ENCODE results near the gene GOLIM4.

Gene GOLIM4

GRCh38 chr3:168047936-168048335 is 47.8 kb downstream of the GOLIM4 start:
- Histone ChIP-seq H3K36me3 (ENCODE audit: control insufficient read depth, insufficient read depth, low read length) (no peaks in the 10 kb centered on the region; the same call in none of the 2 replicates), H3K4me3 (replicated peaks; ENCODE audit: low read depth, low read length) (no peak overlapping the region), H3K27me3 (replicated peaks; ENCODE audit: control insufficient read depth, insufficient read depth, low read length) (no peaks in the 10 kb centered on the region)
- no peak for DNase-seq (ENCODE audit: extremely low read depth, insufficient read length)
- TF ChIP-seq CTCF (IDR thresholded peaks at IDR 0.05; ENCODE audit: insufficient read depth, low read length, poor library complexity, severe bottlenecking): no peak

- peak; percentile 70 for TF ChIP-seq CTCF (IDR thresholded peaks at IDR 0.05; ENCODE audit: insufficient read depth, low read length, poor library complexity, severe bottlenecking)
- DNase-seq (ENCODE audit: extremely low read depth, insufficient read length): peak; percentile 26
- H3K27me3 ChIP-seq (replicated peaks; ENCODE audit: control insufficient read depth, insufficient read depth, low read length): no peaks in the 10 kb centered on the region
- H3K4me3 ChIP-seq (replicated peaks; ENCODE audit: low read depth, low read length): no peak overlapping the region
- no peaks in the 10 kb centered on the region; the same call in none of the 2 replicates for H3K36me3 ChIP-seq (ENCODE audit: control insufficient read depth, insufficient read depth, low read length)
Observed at GRCh38 chr3:168047190-168047795, 48.4 kb downstream of the GOLIM4 start.

- no peak for TF ChIP-seq CTCF (IDR thresholded peaks at IDR 0.05; ENCODE audit: insufficient read depth, low read length, poor library complexity, severe bottlenecking)
- Histone ChIP-seq H3K36me3 (ENCODE audit: control insufficient read depth, insufficient read depth, low read length) (no peaks in the 10 kb centered on the region; the same call in none of the 2 replicates), H3K27me3 (replicated peaks; ENCODE audit: control insufficient read depth, insufficient read depth, low read length) (no peaks in the 10 kb centered on the region), H3K4me3 (replicated peaks; ENCODE audit: low read depth, low read length) (no peak overlapping the region)
- DNase-seq (ENCODE audit: extremely low read depth, insufficient read length): no peak
Observed at GRCh38 chr3:168044049-168044448, 51.7 kb downstream of the GOLIM4 start.

GRCh38 chr3:168040607-168041208 is 55.0 kb downstream of the GOLIM4 start:
- no peak for DNase-seq (ENCODE audit: extremely low read depth, insufficient read length)
- H3K36me3 ChIP-seq (ENCODE audit: control insufficient read depth, insufficient read depth, low read length): peaks cover 2% of the 10 kb centered on the region
- TF ChIP-seq CTCF (IDR thresholded peaks at IDR 0.05; ENCODE audit: insufficient read depth, low read length, poor library complexity, severe bottlenecking): peak; percentile 65
- no peaks in the 10 kb centered on the region for H3K27me3 ChIP-seq (replicated peaks; ENCODE audit: control insufficient read depth, insufficient read depth, low read length)
- H3K4me3 ChIP-seq (replicated peaks; ENCODE audit: low read depth, low read length): no peak overlapping the region

GRCh38 chr3:168037020-168037419 is 58.7 kb downstream of the GOLIM4 start:
- Histone ChIP-seq H3K36me3 (ENCODE audit: control insufficient read depth, insufficient read depth, low read length) (peaks cover 2% of the 10 kb centered on the region), H3K4me3 (replicated peaks; ENCODE audit: low read depth, low read length) (no peak overlapping the region)
- no peak for DNase-seq (ENCODE audit: extremely low read depth, insufficient read length)

More at GRCh38 chr3:168037020-168037419, 58.7 kb downstream of the GOLIM4 start:
- no peaks in the 10 kb centered on the region for H3K27me3 ChIP-seq (replicated peaks; ENCODE audit: control insufficient read depth, insufficient read depth, low read length)
- TF ChIP-seq CTCF (IDR thresholded peaks at IDR 0.05; ENCODE audit: insufficient read depth, low read length, poor library complexity, severe bottlenecking): no peak

Data from GM06990 (cell line).